Stimulated activated CD4-positive, alpha-beta T cell treated with anti-CD3 and anti-CD28 coated beads, TNF-alpha, amount 100 ng/mL, for 24 hours (primary cell): ENCODE results near the gene IL36RN.

Source experiments
- DNase-seq, 3 experiments: peaks; one replicate each; pipeline ENCODE4 v3.0.0-alpha.2; 2020; ENCODE audit warnings: low read depth in 3 of 3

Gene IL36RN

GRCh38 chr2:113102133-113102532 lies 43.1 kb downstream of the IL36RN start:
- DNase-seq: no peak

GRCh38 chr2:113103277-113103676 lies 44.3 kb downstream of the IL36RN start:
- no peak for DNase-seq

- peak in 1 of 3 experiments; percentile 9 for DNase-seq
Observed at GRCh38 chr2:113104054-113104611, 45.1 kb downstream of the IL36RN start.

- DNase-seq: peak in 1 of 3 experiments; percentile 47
Observed at GRCh38 chr2:113105047-113105785, 46.2 kb downstream of the IL36RN start.

GRCh38 chr2:113111121-113111520 lies 52.1 kb downstream of the IL36RN start:
- DNase-seq: no peak

- no peak for DNase-seq
Observed at GRCh38 chr2:113111823-113112287, 52.9 kb downstream of the IL36RN start.

- DNase-seq: no peak
Observed at GRCh38 chr2:113112441-113112840, 53.4 kb downstream of the IL36RN start.

GRCh38 chr2:113112871-113113270 lies 53.9 kb downstream of the IL36RN start:
- DNase-seq: no peak

- DNase-seq: no peak
Observed at GRCh38 chr2:113113807-113114206, 54.8 kb downstream of the IL36RN start.
